ENCODE data around the gene PICALM. TPM values are rescaled to one million over a fixed set of nuclear protein-coding genes. Genes with fewer than 3 reads are reported as not detected.

Gene PICALM
- total and polyA plus RNA-seq, 4 donors: 19.3 to 317 (median 108) TPM

DNA sequence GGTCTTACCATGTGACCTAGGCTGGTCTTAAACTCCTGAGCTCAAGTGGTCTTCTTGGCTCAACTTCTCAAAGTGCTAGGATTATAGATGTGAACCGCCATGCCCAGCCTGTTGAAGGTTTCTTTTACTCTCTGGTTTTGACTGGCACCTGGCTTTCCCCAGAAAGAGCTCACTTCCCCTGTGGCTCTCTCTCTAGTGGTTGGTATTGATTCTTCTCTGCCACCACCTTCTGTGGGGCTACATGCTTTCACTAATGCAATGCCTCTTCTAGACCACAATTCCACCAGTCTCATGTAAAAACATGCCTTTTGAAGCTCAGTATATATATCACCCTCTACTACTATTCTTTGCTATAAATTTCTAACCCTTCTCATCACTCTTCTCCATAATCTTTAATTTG lies 146.5 kb downstream of the PICALM start (continued):
- TF ChIP-seq ZBTB33 (IDR thresholded peaks at IDR 0.05) (no peak), JUND (IDR thresholded peaks at IDR 0.05) (no peak)

DNA sequence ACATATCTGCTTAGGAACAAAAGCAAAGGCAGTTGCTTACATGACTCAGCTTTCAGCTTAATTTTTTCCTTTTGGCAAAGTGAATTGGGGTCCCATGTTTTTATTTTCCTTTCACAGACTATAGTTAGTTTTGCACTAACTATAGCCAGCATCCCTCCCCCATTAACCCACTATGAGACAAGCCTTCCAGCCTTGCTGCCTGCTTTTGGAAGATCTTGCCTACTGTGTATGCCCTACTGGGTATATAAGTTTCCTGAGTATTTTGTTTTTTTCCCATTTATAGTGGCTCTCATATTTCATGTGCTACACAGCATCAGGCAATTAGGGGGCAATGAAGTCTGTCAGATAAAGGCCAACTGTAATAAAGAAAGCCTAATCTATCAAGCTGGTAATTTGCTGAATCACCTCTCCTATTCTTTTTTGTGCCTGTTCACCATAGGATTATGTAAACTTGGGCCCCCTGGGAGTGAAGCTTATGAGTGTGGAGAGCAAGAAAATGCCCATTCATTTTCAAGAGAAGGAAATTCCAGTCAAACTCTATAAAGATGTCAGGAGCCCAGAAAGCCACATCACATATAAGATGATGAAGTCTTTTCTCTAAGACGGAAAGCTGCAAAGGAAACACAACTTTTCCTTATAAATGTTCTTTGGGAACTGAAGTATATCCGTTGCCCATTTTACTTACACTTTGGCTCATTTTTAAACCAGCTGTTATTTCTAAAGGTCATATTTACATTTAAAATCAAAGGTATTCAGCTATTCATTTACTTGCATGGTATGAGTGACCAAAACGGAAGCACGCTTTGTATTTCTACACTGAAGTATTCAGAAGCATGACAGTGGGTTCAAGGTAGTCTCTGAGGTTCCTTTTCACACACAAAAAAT lies 149.7 kb downstream of the PICALM start:
- TF ChIP-seq HNF4G (IDR thresholded peaks at IDR 0.05) (no peak), REST (IDR thresholded peaks at IDR 0.05) (no peak), NR2F2 (IDR thresholded peaks at IDR 0.05) (no peak), FOXA1 (IDR thresholded peaks at IDR 0.05) (no peak), TAF1 (conservative IDR thresholded peaks at IDR 0.05) (no peak)
- TF ChIP-seq, protein P1, sequence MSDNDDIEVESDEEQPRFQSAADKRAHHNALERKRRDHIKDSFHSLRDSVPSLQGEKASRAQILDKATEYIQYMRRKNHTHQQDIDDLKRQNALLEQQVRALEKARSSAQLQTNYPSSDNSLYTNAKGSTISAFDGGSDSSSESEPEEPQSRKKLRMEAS (IDR thresholded peaks at IDR 0.05): no peak
- Histone ChIP-seq H3K36me3 (ENCODE audit: control insufficient read depth in 4 of 4, insufficient read depth in 3 of 4, low read depth in 1 of 4, low read length in 3 of 4) (no peaks in the 10 kb centered on the region), H3K9ac (ENCODE audit: low read depth in 1 of 2, low read length in 2 of 2) (no peak overlapping the region), H3K4me3 (ENCODE audit: low read depth in 1 of 3, low read length in 3 of 3) (no peak overlapping the region), H3K27me3 (ENCODE audit: control insufficient read depth in 4 of 4, insufficient read depth in 4 of 4, low read length in 3 of 4) (no peaks in the 10 kb centered on the region), H3K9me3 (ENCODE audit: control insufficient read depth in 4 of 4, low read length in 3 of 4) (peaks cover 0 to 2% (median 0%) of the 10 kb centered on the region in 4 donors), H3K4me1 (ENCODE audit: control insufficient read depth in 4 of 4, insufficient read depth in 4 of 4, low read length in 3 of 4) (no peaks in the 10 kb centered on the region), H3K27ac (ENCODE audit: low read depth in 1 of 2, low read length in 2 of 2) (no peak overlapping the region)
- 89% methylated on average over 4 of the region's 4 CpGs for whole genome bisulfite sequencing
- no peak for DNase-seq (ENCODE audit: low spot score)

- no peaks in the 10 kb centered on the region for H3K4me1 ChIP-seq (ENCODE audit: control insufficient read depth in 4 of 4, insufficient read depth in 4 of 4, low read length in 3 of 4)
- H3K9ac ChIP-seq (ENCODE audit: low read depth in 1 of 2, low read length in 2 of 2): no peak overlapping the region
- no peaks in the 10 kb centered on the region for H3K27me3 ChIP-seq (ENCODE audit: control insufficient read depth in 4 of 4, insufficient read depth in 4 of 4, low read length in 3 of 4)
- H3K36me3 ChIP-seq (ENCODE audit: control insufficient read depth in 4 of 4, insufficient read depth in 3 of 4, low read depth in 1 of 4, low read length in 3 of 4): no peaks in the 10 kb centered on the region
- 94% methylated on average over 6 of the region's 6 CpGs for WGBS
- no peak overlapping the region for H3K27ac ChIP-seq (ENCODE audit: low read depth in 1 of 2, low read length in 2 of 2)
- peaks cover 0 to 2% (median 0%) of the 10 kb centered on the region in 4 donors for H3K9me3 ChIP-seq (ENCODE audit: control insufficient read depth in 4 of 4, low read length in 3 of 4)
- no peak for DNase-seq (ENCODE audit: low spot score)
- H3K4me3 ChIP-seq (ENCODE audit: low read depth in 1 of 3, low read length in 3 of 3): no peak overlapping the region
- TF ChIP-seq RAD21 (IDR thresholded peaks at IDR 0.05) (no peak), RXRA (IDR thresholded peaks at IDR 0.05) (no peak), HNF4A (conservative IDR thresholded peaks at IDR 0.05) (no peak), YY1 (IDR thresholded peaks at IDR 0.05) (no peak), ATF3 (IDR thresholded peaks at IDR 0.05) (no peak), HNF4G (IDR thresholded peaks at IDR 0.05) (no peak), NR2F2 (IDR thresholded peaks at IDR 0.05) (no peak), CTCF (IDR thresholded peaks at IDR 0.05; ENCODE audit: low read depth, low read length, missing input control) (no peak), TAF1 (conservative IDR thresholded peaks at IDR 0.05) (no peak), FOXA2 (IDR thresholded peaks at IDR 0.05) (no peak), SP1 (IDR thresholded peaks at IDR 0.05) (no peak), GABPA (IDR thresholded peaks at IDR 0.05 in 1 of 2, conservative IDR thresholded peaks at IDR 0.05 in 1 of 2) (no peak), FOXA1 (IDR thresholded peaks at IDR 0.05) (no peak), ZBTB33 (IDR thresholded peaks at IDR 0.05) (no peak), JUND (IDR thresholded peaks at IDR 0.05) (no peak), EGR1 (IDR thresholded peaks at IDR 0.05; ENCODE audit: low read depth in 2 of 2) (no peak)
- TF ChIP-seq, protein P1 (IDR thresholded peaks at IDR 0.05): no peak
These were observed 154.5 kb downstream of the PICALM start for GRCh38 chr11:85914425-85914824.

Data from liver (tissue), 9 donors.